ENCODE data around the gene EFHC1. TPM values are rescaled to one million over a fixed set of nuclear protein-coding genes. Genes with fewer than 3 reads are reported as not detected.

EFHC1 gene
- total and polyA plus RNA-seq, 2 experiments from 2014 or later: 24.3 to 28.0 TPM

- H3K27me3 Mint-ChIP-seq (ENCODE audit: insufficient read depth, low read depth, poor library complexity): peaks cover 11% of the 10 kb centered on the region
- TF ChIP-seq CREB1 (CRISPR knock-in tag; IDR thresholded peaks at IDR 0.05; ENCODE audit: low read depth): no peak
- TF ChIP-seq, protein P1, sequence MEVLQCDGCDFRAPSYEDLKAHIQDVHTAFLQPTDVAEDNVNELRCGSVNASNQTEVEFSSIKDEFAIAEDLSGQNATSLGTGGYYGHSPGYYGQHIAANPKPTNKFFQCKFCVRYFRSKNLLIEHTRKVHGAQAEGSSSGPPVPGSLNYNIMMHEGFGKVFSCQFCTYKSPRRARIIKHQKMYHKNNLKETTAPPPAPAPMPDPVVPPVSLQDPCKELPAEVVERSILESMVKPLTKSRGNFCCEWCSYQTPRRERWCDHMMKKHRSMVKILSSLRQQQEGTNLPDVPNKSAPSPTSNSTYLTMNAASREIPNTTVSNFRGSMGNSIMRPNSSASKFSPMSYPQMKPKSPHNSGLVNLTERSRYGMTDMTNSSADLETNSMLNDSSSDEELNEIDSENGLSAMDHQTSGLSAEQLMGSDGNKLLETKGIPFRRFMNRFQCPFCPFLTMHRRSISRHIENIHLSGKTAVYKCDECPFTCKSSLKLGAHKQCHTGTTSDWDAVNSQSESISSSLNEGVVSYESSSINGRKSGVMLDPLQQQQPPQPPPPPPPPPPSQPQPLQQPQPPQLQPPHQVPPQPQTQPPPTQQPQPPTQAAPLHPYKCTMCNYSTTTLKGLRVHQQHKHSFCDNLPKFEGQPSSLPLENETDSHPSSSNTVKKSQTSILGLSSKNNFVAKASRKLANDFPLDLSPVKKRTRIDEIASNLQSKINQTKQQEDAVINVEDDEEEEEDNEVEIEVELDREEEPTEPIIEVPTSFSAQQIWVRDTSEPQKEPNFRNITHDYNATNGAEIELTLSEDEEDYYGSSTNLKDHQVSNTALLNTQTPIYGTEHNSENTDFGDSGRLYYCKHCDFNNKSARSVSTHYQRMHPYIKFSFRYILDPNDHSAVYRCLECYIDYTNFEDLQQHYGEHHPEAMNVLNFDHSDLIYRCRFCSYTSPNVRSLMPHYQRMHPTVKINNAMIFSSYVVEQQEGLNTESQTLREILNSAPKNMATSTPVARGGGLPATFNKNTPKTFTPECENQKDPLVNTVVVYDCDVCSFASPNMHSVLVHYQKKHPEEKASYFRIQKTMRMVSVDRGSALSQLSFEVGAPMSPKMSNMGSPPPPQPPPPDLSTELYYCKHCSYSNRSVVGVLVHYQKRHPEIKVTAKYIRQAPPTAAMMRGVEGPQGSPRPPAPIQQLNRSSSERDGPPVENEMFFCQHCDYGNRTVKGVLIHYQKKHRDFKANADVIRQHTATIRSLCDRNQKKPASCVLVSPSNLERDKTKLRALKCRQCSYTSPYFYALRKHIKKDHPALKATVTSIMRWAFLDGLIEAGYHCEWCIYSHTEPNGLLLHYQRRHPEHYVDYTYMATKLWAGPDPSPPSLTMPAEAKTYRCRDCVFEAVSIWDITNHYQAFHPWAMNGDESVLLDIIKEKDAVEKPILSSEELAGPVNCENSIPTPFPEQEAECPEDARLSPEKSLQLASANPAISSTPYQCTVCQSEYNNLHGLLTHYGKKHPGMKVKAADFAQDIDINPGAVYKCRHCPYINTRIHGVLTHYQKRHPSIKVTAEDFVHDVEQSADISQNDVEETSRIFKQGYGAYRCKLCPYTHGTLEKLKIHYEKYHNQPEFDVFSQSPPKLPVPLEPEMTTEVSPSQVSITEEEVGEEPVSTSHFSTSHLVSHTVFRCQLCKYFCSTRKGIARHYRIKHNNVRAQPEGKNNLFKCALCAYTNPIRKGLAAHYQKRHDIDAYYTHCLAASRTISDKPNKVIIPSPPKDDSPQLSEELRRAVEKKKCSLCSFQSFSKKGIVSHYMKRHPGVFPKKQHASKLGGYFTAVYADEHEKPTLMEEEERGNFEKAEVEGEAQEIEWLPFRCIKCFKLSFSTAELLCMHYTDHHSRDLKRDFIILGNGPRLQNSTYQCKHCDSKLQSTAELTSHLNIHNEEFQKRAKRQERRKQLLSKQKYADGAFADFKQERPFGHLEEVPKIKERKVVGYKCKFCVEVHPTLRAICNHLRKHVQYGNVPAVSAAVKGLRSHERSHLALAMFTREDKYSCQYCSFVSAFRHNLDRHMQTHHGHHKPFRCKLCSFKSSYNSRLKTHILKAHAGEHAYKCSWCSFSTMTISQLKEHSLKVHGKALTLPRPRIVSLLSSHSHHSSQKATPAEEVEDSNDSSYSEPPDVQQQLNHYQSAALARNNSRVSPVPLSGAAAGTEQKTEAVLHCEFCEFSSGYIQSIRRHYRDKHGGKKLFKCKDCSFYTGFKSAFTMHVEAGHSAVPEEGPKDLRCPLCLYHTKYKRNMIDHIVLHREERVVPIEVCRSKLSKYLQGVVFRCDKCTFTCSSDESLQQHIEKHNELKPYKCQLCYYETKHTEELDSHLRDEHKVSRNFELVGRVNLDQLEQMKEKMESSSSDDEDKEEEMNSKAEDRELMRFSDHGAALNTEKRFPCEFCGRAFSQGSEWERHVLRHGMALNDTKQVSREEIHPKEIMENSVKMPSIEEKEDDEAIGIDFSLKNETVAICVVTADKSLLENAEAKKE (CRISPR knock-in tag; IDR thresholded peaks at IDR 0.05): no peak
- no peak for TF ChIP-seq ZNF331 (CRISPR knock-in tag; IDR thresholded peaks at IDR 0.05; ENCODE audit: low read depth)
- TF ChIP-seq POLR2AphosphoS5 (IDR thresholded peaks at IDR 0.05; ENCODE audit: low read depth): no peak
- TF ChIP-seq NANOG (IDR thresholded peaks at IDR 0.05; ENCODE audit: borderline replicate concordance): no peak
- TF ChIP-seq STAT1 (IDR thresholded peaks at IDR 0.05; ENCODE audit: unreplicated experiment): no peak
- no peak for TF ChIP-seq JUNB (IDR thresholded peaks at IDR 0.05; ENCODE audit: unreplicated experiment)
- no peak for TF ChIP-seq REST (IDR thresholded peaks at IDR 0.05; ENCODE audit: unreplicated experiment)
- no peak for TF ChIP-seq ZNF114 (CRISPR knock-in tag; IDR thresholded peaks at IDR 0.05)
- TF ChIP-seq, protein P2, sequence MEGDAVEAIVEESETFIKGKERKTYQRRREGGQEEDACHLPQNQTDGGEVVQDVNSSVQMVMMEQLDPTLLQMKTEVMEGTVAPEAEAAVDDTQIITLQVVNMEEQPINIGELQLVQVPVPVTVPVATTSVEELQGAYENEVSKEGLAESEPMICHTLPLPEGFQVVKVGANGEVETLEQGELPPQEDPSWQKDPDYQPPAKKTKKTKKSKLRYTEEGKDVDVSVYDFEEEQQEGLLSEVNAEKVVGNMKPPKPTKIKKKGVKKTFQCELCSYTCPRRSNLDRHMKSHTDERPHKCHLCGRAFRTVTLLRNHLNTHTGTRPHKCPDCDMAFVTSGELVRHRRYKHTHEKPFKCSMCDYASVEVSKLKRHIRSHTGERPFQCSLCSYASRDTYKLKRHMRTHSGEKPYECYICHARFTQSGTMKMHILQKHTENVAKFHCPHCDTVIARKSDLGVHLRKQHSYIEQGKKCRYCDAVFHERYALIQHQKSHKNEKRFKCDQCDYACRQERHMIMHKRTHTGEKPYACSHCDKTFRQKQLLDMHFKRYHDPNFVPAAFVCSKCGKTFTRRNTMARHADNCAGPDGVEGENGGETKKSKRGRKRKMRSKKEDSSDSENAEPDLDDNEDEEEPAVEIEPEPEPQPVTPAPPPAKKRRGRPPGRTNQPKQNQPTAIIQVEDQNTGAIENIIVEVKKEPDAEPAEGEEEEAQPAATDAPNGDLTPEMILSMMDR (conservative IDR thresholded peaks at IDR 0.05; ENCODE audit: low read depth in 2 of 2): no peak
- TF ChIP-seq EZH2 (IDR thresholded peaks at IDR 0.05; ENCODE audit: low read depth, unreplicated experiment): no peak
- TF ChIP-seq, protein P3, sequence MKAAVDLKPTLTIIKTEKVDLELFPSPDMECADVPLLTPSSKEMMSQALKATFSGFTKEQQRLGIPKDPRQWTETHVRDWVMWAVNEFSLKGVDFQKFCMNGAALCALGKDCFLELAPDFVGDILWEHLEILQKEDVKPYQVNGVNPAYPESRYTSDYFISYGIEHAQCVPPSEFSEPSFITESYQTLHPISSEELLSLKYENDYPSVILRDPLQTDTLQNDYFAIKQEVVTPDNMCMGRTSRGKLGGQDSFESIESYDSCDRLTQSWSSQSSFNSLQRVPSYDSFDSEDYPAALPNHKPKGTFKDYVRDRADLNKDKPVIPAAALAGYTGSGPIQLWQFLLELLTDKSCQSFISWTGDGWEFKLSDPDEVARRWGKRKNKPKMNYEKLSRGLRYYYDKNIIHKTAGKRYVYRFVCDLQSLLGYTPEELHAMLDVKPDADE (IDR thresholded peaks at IDR 0.05): no peak
- Histone ChIP-seq H3K4me2 (no peak overlapping the region), H3K27ac (ENCODE audit: low read depth) (no peak overlapping the region), H3K27me3 (ENCODE audit: insufficient read depth) (no peaks in the 10 kb centered on the region), H4K20me1 (replicated peaks; ENCODE audit: insufficient read depth) (0 out of 2 replicates have a peak, but pooled peaks cover 2% of the 10 kb centered on the region), H3K79me2 (replicated peaks; ENCODE audit: insufficient read depth) (peaks cover 2% of the 10 kb centered on the region; the same call in 1 of the 2 replicates), H3K9me2 (ENCODE audit: insufficient read depth) (no peaks in the 10 kb centered on the region), H3K4me1 (ENCODE audit: insufficient read depth) (peaks cover 13% of the 10 kb centered on the region), H3F3A (replicated peaks; ENCODE audit: low read depth) (no peaks in the 10 kb centered on the region), H3K4me3 (no peak overlapping the region), H3K36me3 (ENCODE audit: insufficient read depth) (peaks cover 3% of the 10 kb centered on the region), H2AFZ (no peak overlapping the region)
- no peak overlapping the region for H3K4me3 Mint-ChIP-seq
- H3K27ac Mint-ChIP-seq: 0 out of 2 replicates have a peak overlapping the region, but pooled peaks have one; percentile 25
- peaks cover 32% of the 10 kb centered on the region for H3K36me3 Mint-ChIP-seq (ENCODE audit: low read depth)
- DNase-seq (ENCODE audit: low spot score): no peak
- no peaks in the 10 kb centered on the region for H3K9me3 Mint-ChIP-seq
- no peak for ATAC-seq
- H3K4me1 Mint-ChIP-seq: peaks cover 40% of the 10 kb centered on the region
Measured at GRCh38 chr6:52515219-52515960, 95.2 kb downstream of the EFHC1 start.

Measured in GM23338 (cell line).